IMR-90 (cell line): ENCODE results near the gene CBX3.

Experiments used
- CEBPB ChIP-seq: IDR thresholded peaks from 2 replicates; pipeline ENCODE4 v1.6.1; 2012; ENCODE audit warnings: low read depth, low read length, improper control_type of control experiment
- CHD1 ChIP-seq: IDR thresholded peaks from 2 replicates; pipeline ENCODE4 v1.6.1; 2012; ENCODE audit warnings: low read depth, low read length, improper control_type of control experiment
- MXI1 ChIP-seq: IDR thresholded peaks from 2 replicates; pipeline ENCODE4 v1.6.1; 2012; ENCODE audit warnings: low read depth, mild to moderate bottlenecking, low read length, moderate library complexity, borderline replicate concordance
- POLR2A ChIP-seq: IDR thresholded peaks from 2 replicates; pipeline ENCODE4 v1.6.1; 2012; ENCODE audit warnings: mild to moderate bottlenecking, low read depth, low read length
- RCOR1 ChIP-seq: IDR thresholded peaks from 2 replicates; pipeline ENCODE4 v1.6.1; 2012; ENCODE audit warnings: mild to moderate bottlenecking, low read length, improper control_type of control experiment; ENCODE audit not compliant: insufficient replicate concordance
- RFX5 ChIP-seq: IDR thresholded peaks from 2 replicates; pipeline ENCODE4 v1.8.0; 2012; ENCODE audit warnings: low read depth, mild to moderate bottlenecking, low read length, moderate library complexity
- SMC3 ChIP-seq: fragments of 150-350 bp; IDR thresholded peaks from 2 replicates; pipeline ENCODE4 v1.6.1; 2016; ENCODE audit warnings: low read depth, mild to moderate bottlenecking, antibody characterized with exemption, low read length, moderate library complexity
- TF ChIP-seq, protein P1 (sequence below): conservative IDR thresholded peaks from 2 replicates; pipeline ENCODE4 v1.5.1; 2012; ENCODE audit warnings: mild to moderate bottlenecking, low read depth, low read length, improper control_type of control experiment
- TF ChIP-seq, protein P2 (sequence below): fragments of 150-350 bp; IDR thresholded peaks from 2 replicates; pipeline ENCODE4 v1.6.1; 2017; ENCODE audit warnings: mild to moderate bottlenecking, antibody characterized with exemption, low read length, low read depth

GRCh38 chr7:26195182-26195581, 6.4 kb upstream of the CBX3 start:
- TF ChIP-seq, protein P1, sequence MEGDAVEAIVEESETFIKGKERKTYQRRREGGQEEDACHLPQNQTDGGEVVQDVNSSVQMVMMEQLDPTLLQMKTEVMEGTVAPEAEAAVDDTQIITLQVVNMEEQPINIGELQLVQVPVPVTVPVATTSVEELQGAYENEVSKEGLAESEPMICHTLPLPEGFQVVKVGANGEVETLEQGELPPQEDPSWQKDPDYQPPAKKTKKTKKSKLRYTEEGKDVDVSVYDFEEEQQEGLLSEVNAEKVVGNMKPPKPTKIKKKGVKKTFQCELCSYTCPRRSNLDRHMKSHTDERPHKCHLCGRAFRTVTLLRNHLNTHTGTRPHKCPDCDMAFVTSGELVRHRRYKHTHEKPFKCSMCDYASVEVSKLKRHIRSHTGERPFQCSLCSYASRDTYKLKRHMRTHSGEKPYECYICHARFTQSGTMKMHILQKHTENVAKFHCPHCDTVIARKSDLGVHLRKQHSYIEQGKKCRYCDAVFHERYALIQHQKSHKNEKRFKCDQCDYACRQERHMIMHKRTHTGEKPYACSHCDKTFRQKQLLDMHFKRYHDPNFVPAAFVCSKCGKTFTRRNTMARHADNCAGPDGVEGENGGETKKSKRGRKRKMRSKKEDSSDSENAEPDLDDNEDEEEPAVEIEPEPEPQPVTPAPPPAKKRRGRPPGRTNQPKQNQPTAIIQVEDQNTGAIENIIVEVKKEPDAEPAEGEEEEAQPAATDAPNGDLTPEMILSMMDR, result no peak
- TF ChIP-seq POLR2A, result no peak
- TF ChIP-seq CHD1, result no peak
- TF ChIP-seq MXI1, result no peak
- TF ChIP-seq CEBPB, result no peak
- no peak for TF ChIP-seq RCOR1
- no peak for TF ChIP-seq SMC3
- TF ChIP-seq, protein P2, sequence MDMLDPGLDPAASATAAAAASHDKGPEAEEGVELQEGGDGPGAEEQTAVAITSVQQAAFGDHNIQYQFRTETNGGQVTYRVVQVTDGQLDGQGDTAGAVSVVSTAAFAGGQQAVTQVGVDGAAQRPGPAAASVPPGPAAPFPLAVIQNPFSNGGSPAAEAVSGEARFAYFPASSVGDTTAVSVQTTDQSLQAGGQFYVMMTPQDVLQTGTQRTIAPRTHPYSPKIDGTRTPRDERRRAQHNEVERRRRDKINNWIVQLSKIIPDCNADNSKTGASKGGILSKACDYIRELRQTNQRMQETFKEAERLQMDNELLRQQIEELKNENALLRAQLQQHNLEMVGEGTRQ, result no peak
- no peak for TF ChIP-seq RFX5
